Bronchial epithelial cell (primary cell): ENCODE data around the gene PLSCR4. TPM values are rescaled to one million over a fixed set of nuclear protein-coding genes. Genes with fewer than 3 reads are reported as not detected.
A peak's percentile ranks its signal among the peaks of the same experiment; 100 is the strongest.

Source experiments
- DNase-seq: peaks from one replicate; pipeline ENCODE4 v3.0.0-alpha.2; 2010; ENCODE audit warnings: low read depth
- FAIRE-seq: peaks from 2 replicates; lab custom pipeline; 2011; peaks lifted over from hg19 to GRCh38; lab: Jason Lieb, UNC
- H3K27me3 ChIP-seq: 2 replicates; pipeline ENCODE4 v1.5.1; 2011; ENCODE audit warnings: low read length; ENCODE audit not compliant: control insufficient read depth, insufficient read depth
- H3K36me3 ChIP-seq: 2 replicates; pipeline ENCODE4 v1.5.1; 2011; ENCODE audit warnings: low read length; ENCODE audit not compliant: control insufficient read depth, insufficient read depth
- H3K4me3 ChIP-seq: 2 replicates; pipeline ENCODE4 v1.5.1; 2011; ENCODE audit warnings: mild to moderate bottlenecking, low read depth, low read length, control low read depth
- CTCF ChIP-seq: IDR thresholded peaks from 2 replicates; pipeline ENCODE4 v1.5.1; 2011; ENCODE audit warnings: mild to moderate bottlenecking, moderate library complexity, low read length, control low read depth, inconsistent platforms; ENCODE audit not compliant: insufficient read depth, severe bottlenecking
- total RNA-seq: library from RNA; depleted of rRNA; stranded (reverse); fragments of >200 nt; gene quantifications from 2 replicates; pipeline ENCODE4 v1.2.1, GENCODE V29; 2014

PLSCR4 gene
- total RNA-seq, 1 donor from 2014 or later, result 0.26 TPM

GRCh38 chr3:146156666-146157314, 94.1 kb downstream of the PLSCR4 start:
- FAIRE-seq (no peak), DNase-seq (peak; percentile 46)
- no peaks in the 10 kb centered on the region for H3K36me3 ChIP-seq
- H3K4me3 ChIP-seq, result no peak overlapping the region
- no peaks in the 10 kb centered on the region for H3K27me3 ChIP-seq
- TF ChIP-seq CTCF, result no peak

- H3K4me3 ChIP-seq, result no peak overlapping the region
Observed at GRCh38 chr3:146156095-146156494, 94.8 kb downstream of the PLSCR4 start.

GRCh38 chr3:146154995-146155394, 95.9 kb downstream of the PLSCR4 start:
- TF ChIP-seq CTCF, result no peak
- DNase-seq (no peak), FAIRE-seq (no peak)
- H3K36me3 ChIP-seq, result no peaks in the 10 kb centered on the region
- no peak overlapping the region for H3K4me3 ChIP-seq
- no peaks in the 10 kb centered on the region for H3K27me3 ChIP-seq

More at GRCh38 chr3:146156095-146156494, 94.8 kb downstream of the PLSCR4 start:
- FAIRE-seq (no peak), DNase-seq (no peak)
- H3K27me3 ChIP-seq, result no peaks in the 10 kb centered on the region
- no peaks in the 10 kb centered on the region for H3K36me3 ChIP-seq
- TF ChIP-seq CTCF, result no peak

GRCh38 chr3:146154316-146154715, 96.6 kb downstream of the PLSCR4 start:
- H3K36me3 ChIP-seq, result no peaks in the 10 kb centered on the region
- DNase-seq, result no peak

GRCh38 chr3:146153429-146153828, 97.5 kb downstream of the PLSCR4 start:
- Histone ChIP-seq H3K27me3 (no peaks in the 10 kb centered on the region), H3K4me3 (no peak overlapping the region), H3K36me3 (no peaks in the 10 kb centered on the region)
- DNase-seq, result no peak
- no peak for TF ChIP-seq CTCF
- FAIRE-seq, result no peak

More at GRCh38 chr3:146154316-146154715, 96.6 kb downstream of the PLSCR4 start:
- FAIRE-seq, result no peak
- TF ChIP-seq CTCF, result no peak
- no peaks in the 10 kb centered on the region for H3K27me3 ChIP-seq
- H3K4me3 ChIP-seq, result no peak overlapping the region

- no peak for TF ChIP-seq CTCF
- no peaks in the 10 kb centered on the region for H3K36me3 ChIP-seq
- no peak overlapping the region for H3K4me3 ChIP-seq
- no peaks in the 10 kb centered on the region for H3K27me3 ChIP-seq
- no peak for FAIRE-seq
- DNase-seq, result no peak
Observed at GRCh38 chr3:146152834-146153233, 98.1 kb downstream of the PLSCR4 start.
